Panc1 (cell line): ENCODE measurements around the gene FRRS1.

Experiments
- CTCF ChIP-seq: fragments of 450-650 bp; IDR thresholded peaks from 2 replicates; pipeline ENCODE4 v1.5.1; 2017; ENCODE audit warnings: mild to moderate bottlenecking
- POLR2AphosphoS5 ChIP-seq: IDR thresholded peaks from 2 replicates; pipeline ENCODE4 v1.6.1; 2012; ENCODE audit warnings: mild to moderate bottlenecking, low read depth, low read length, moderate library complexity
- REST ChIP-seq, 2 experiments: IDR thresholded peaks; 2 replicates each; pipeline ENCODE4 v1.6.1; 2011 to 2012; ENCODE audit warnings: low read depth in 2 of 2, control low read depth in 1 of 2, low read length in 1 of 2, mild to moderate bottlenecking in 1 of 2, moderate library complexity in 1 of 2; ENCODE audit not compliant: insufficient read depth in 1 of 2
- SIN3A ChIP-seq: IDR thresholded peaks from 2 replicates; pipeline ENCODE4 v1.6.1; 2012; ENCODE audit warnings: low read depth, mild to moderate bottlenecking, low read length, moderate library complexity, borderline replicate concordance; ENCODE audit not compliant: insufficient read depth
- TCF7L2 ChIP-seq: IDR thresholded peaks from 2 replicates; pipeline ENCODE4 v1.6.1; 2011; ENCODE audit warnings: mild to moderate bottlenecking, low read depth, low read length, inconsistent platforms

- no peak for TF ChIP-seq CTCF
- no peak for TF ChIP-seq REST (IDR thresholded peaks at IDR 0.05; ENCODE audit: insufficient read depth in 1 of 2, low read depth in 2 of 2, low read length in 1 of 2)
- no peak for TF ChIP-seq POLR2AphosphoS5
- TF ChIP-seq TCF7L2, result no peak
- no peak for TF ChIP-seq SIN3A
Observed at GRCh38 chr1:99723251-99723650, 43.2 kb downstream of the FRRS1 start.
